ENCODE data around the gene PSMG4.
A peak's percentile ranks its signal among the peaks of the same experiment; 100 is the strongest.

Gene PSMG4

GRCh38 chr6:3272911-3273547 lies 14.3 kb downstream of the PSMG4 start:
- no peak for TF ChIP-seq Cebpa-rat (IDR thresholded peaks at IDR 0.05)
- Histone ChIP-seq H3K36me3 (peaks cover 55 to 82% (median 65%) of the 10 kb centered on the region in 11 experiments), H3K27me3 (no peaks in the 10 kb centered on the region), H3K9ac (peak overlapping the region in 1 of 11 experiments; percentile 1; a peak in 1 of 22 replicates), H3K4me1 (no peaks in the 10 kb centered on the region), H4K20me1 (peaks cover 13 to 100% (median 95%) of the 10 kb centered on the region in 11 experiments; a peak in 21 of 22 replicates), H3K4me3 (no peak overlapping the region), H3K4me2 (no peak overlapping the region), H3K9me3 (replicated peaks in 1 of 11) (no peaks in the 10 kb centered on the region), H3K27ac (no peak overlapping the region)

GRCh38 chr6:3273707-3274521 lies 15.2 kb downstream of the PSMG4 start:
- H3K4me2 ChIP-seq: no peak overlapping the region
- H3K9ac ChIP-seq: no peak overlapping the region
- H4K20me1 ChIP-seq: peaks cover 9 to 100% (median 95%) of the 10 kb centered on the region in 11 experiments; a peak in 21 of 22 replicates
- no peak overlapping the region for H3K4me3 ChIP-seq
- TF ChIP-seq Cebpa-rat (IDR thresholded peaks at IDR 0.05): no peak
- no peaks in the 10 kb centered on the region for H3K27me3 ChIP-seq
- peaks cover 46 to 75% (median 56%) of the 10 kb centered on the region in 11 experiments for H3K36me3 ChIP-seq
- H3K9me3 ChIP-seq (replicated peaks in 1 of 11): no peaks in the 10 kb centered on the region
- H3K4me1 ChIP-seq: no peaks in the 10 kb centered on the region
- no peak overlapping the region for H3K27ac ChIP-seq

GRCh38 chr6:3276174-3277167 lies 17.7 kb downstream of the PSMG4 start:
- TF ChIP-seq Cebpa-rat (IDR thresholded peaks at IDR 0.05): no peak
- Histone ChIP-seq H3K27me3 (no peaks in the 10 kb centered on the region), H3K4me3 (no peak overlapping the region), H3K4me2 (no peak overlapping the region), H3K27ac (no peak overlapping the region), H3K4me1 (no peaks in the 10 kb centered on the region), H3K9ac (no peak overlapping the region), H3K9me3 (replicated peaks in 1 of 11) (no peaks in the 10 kb centered on the region), H4K20me1 (peaks cover 0 to 94% (median 86%) of the 10 kb centered on the region in 11 experiments; a peak in 21 of 22 replicates), H3K36me3 (peaks cover 26 to 58% (median 37%) of the 10 kb centered on the region in 11 experiments)

- peaks cover 0 to 94% (median 86%) of the 10 kb centered on the region in 11 experiments; a peak in 21 of 22 replicates for H4K20me1 ChIP-seq
- no peak overlapping the region for H3K27ac ChIP-seq
- no peaks in the 10 kb centered on the region for H3K4me1 ChIP-seq
- no peak overlapping the region for H3K9ac ChIP-seq
- no peaks in the 10 kb centered on the region for H3K27me3 ChIP-seq
- no peaks in the 10 kb centered on the region for H3K9me3 ChIP-seq (replicated peaks in 1 of 11)
- H3K36me3 ChIP-seq: peaks cover 26 to 57% (median 35%) of the 10 kb centered on the region in 11 experiments
- H3K4me3 ChIP-seq: no peak overlapping the region
- no peak for TF ChIP-seq Cebpa-rat (IDR thresholded peaks at IDR 0.05)
- H3K4me2 ChIP-seq: no peak overlapping the region
Measured at GRCh38 chr6:3277251-3277650, 18.5 kb downstream of the PSMG4 start.

DNA sequence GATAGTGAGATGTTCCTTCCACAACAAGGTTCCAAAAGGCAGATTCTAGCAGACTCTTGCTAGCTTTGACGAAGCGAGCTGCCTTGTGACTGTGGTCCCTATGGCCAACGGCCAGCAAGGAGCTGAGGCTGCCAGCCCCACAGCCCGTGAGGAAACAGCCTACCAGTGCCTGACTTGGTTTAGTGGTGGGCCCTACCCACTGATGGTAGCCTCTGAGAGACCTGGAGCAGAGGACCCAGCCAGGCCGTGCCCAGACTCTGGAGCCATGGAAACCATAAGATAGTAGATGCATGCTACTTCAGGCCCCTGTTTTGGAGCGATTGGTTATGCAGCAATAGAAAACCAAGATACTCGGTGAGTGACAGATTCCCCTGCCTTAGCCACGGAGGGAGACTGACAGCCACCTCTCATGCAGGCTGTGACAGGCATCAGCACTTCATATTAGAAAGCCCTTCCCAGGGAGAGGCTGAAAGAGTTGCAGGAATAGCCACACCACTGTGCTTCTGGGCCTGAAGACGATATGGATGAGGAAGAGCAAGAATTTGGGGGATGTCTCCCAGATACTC lies 19.2 kb downstream of the PSMG4 start:
- no peak for TF ChIP-seq Cebpa-rat (IDR thresholded peaks at IDR 0.05)

DNA sequence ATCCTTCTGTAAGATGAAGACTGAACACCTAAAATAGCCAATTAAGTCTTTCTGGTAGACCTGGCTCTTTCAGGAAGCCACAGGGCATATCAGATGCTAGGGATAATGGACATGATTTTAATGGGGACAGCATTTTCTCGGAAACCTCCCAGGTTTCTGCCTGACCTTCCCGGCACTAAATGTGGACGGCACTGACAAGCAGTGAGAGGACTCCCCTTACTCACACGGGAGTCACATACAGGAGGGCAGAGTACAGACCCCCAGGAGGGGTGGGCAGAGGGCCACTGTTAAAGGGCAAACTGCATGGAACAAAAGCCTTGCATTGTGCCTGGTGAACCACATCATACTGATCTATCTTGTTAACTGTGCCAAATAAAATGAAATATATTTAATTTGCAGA lies 19.9 kb downstream of the PSMG4 start:
- Histone ChIP-seq H3K9me3 (replicated peaks in 1 of 11) (no peaks in the 10 kb centered on the region), H3K36me3 (peaks cover 19 to 55% (median 30%) of the 10 kb centered on the region in 11 experiments; a peak in 19 of 22 replicates), H3K4me1 (no peaks in the 10 kb centered on the region), H4K20me1 (peaks cover 0 to 94% (median 74%) of the 10 kb centered on the region in 11 experiments; a peak in 21 of 22 replicates), H3K27me3 (no peaks in the 10 kb centered on the region), H3K4me3 (no peak overlapping the region), H3K4me2 (no peak overlapping the region), H3K9ac (no peak overlapping the region), H3K27ac (no peak overlapping the region)
- TF ChIP-seq Cebpa-rat (IDR thresholded peaks at IDR 0.05): no peak

More for the DNA sequence above, 19.2 kb downstream of the PSMG4 start:
- no peak overlapping the region for H3K4me3 ChIP-seq
- peaks cover 0 to 94% (median 80%) of the 10 kb centered on the region in 11 experiments; a peak in 21 of 22 replicates for H4K20me1 ChIP-seq
- no peak overlapping the region for H3K9ac ChIP-seq
- H3K9me3 ChIP-seq (replicated peaks in 1 of 11): no peaks in the 10 kb centered on the region
- no peak overlapping the region for H3K4me2 ChIP-seq
- no peaks in the 10 kb centered on the region for H3K27me3 ChIP-seq
- H3K27ac ChIP-seq: no peak overlapping the region
- peaks cover 26 to 57% (median 35%) of the 10 kb centered on the region in 11 experiments for H3K36me3 ChIP-seq
- no peaks in the 10 kb centered on the region for H3K4me1 ChIP-seq

GRCh38 chr6:3280091-3280490 lies 21.3 kb downstream of the PSMG4 start:
- Histone ChIP-seq H3K27me3 (no peaks in the 10 kb centered on the region), H3K9me3 (replicated peaks in 1 of 11) (no peaks in the 10 kb centered on the region), H3K9ac (no peak overlapping the region), H3K4me3 (no peak overlapping the region), H3K4me1 (peaks cover 0 to 10% (median 3%) of the 10 kb centered on the region in 10 experiments; a peak in 6 of 20 replicates), H3K4me2 (no peak overlapping the region), H3K27ac (no peak overlapping the region), H4K20me1 (peaks cover 0 to 94% (median 60%) of the 10 kb centered on the region in 11 experiments; a peak in 20 of 22 replicates), H3K36me3 (peaks cover 13 to 58% (median 31%) of the 10 kb centered on the region in 11 experiments; a peak in 18 of 22 replicates)
- no peak for TF ChIP-seq Cebpa-rat (IDR thresholded peaks at IDR 0.05)

GRCh38 chr6:3280866-3281465 lies 22.2 kb downstream of the PSMG4 start:
- Histone ChIP-seq H3K4me1 (peaks cover 0 to 10% (median 3%) of the 10 kb centered on the region in 10 experiments; a peak in 6 of 20 replicates), H3K36me3 (peaks cover 13 to 58% (median 31%) of the 10 kb centered on the region in 11 experiments; a peak in 18 of 22 replicates), H3K9me3 (replicated peaks in 1 of 11) (no peaks in the 10 kb centered on the region), H3K27me3 (no peaks in the 10 kb centered on the region), H4K20me1 (peaks cover 0 to 94% (median 52%) of the 10 kb centered on the region in 11 experiments; a peak in 20 of 22 replicates), H3K4me2 (no peak overlapping the region), H3K9ac (0 out of 22 replicates have a peak overlapping the region, but pooled peaks of 1 of the 11 experiments have one; percentile 15), H3K4me3 (no peak overlapping the region), H3K27ac (no peak overlapping the region)
- no peak for TF ChIP-seq Cebpa-rat (IDR thresholded peaks at IDR 0.05)

All from BLaER1 treated with 17β-estradiol and CSF1 and Interleukin-3, amounts not matched to agents 10 nM and 100 nM (cell line).